Endothelial cell of umbilical vein (primary cell): Measurements from ENCODE around the gene SENP2. TPM values are rescaled to one million over a fixed set of nuclear protein-coding genes. Genes with fewer than 3 reads are reported as not detected.

ENCODE experiments used
- BruUV-seq: library from RNA; stranded (reverse); fragments of 400-500 nt; replicated peaks from 2 replicates; lab custom pipeline; 2021; lab: Mats Ljungman, UMichigan
- CTCF ChIA-PET: fragments of 300-600, 350-600 bp; sonication (Branson Sonifier 250); formaldehyde crosslinking; loops from one replicate; lab custom pipeline; 2021; ENCODE audit warnings: antibody characterized with exemption, inconsistent platforms; lab: Charles Lee
- POLR2A ChIA-PET: fragments of 300-600, 350-600 bp; sonication (Branson Sonifier 250); formaldehyde crosslinking; loops from one replicate; lab custom pipeline; 2021; ENCODE audit warnings: antibody characterized with exemption, inconsistent platforms; lab: Charles Lee
- DNase-seq: peaks from one replicate; pipeline ENCODE4 v3.0.0-alpha.2; 2011; ENCODE audit warnings: low read depth, low spot score
- FAIRE-seq: peaks from 2 replicates; lab custom pipeline; 2011; peaks lifted over from hg19 to GRCh38; lab: Jason Lieb, UNC
- H2AFZ ChIP-seq: 2 replicates; pipeline ENCODE4 v1.6.0; 2012; ENCODE audit warnings: low read depth, low read length, control low read depth, inconsistent platforms
- H3K27ac ChIP-seq: 2 replicates; pipeline ENCODE4 v1.5.1; 2011; ENCODE audit warnings: low read depth, mild to moderate bottlenecking, control low read depth, low read length, moderate library complexity; ENCODE audit not compliant: insufficient read depth
- H3K27me3 ChIP-seq, 2 experiments: 2 replicates each; pipeline versions ENCODE4 v1.6.0 to v1.6.1; 2011; ENCODE audit warnings: low read length in 2 of 2, mixed read lengths in 1 of 2; ENCODE audit not compliant: control insufficient read depth in 2 of 2, insufficient read depth in 2 of 2
- H3K36me3 ChIP-seq, 2 experiments: 2 replicates in 1 of 2; 3 replicates in 1 of 2; pipeline ENCODE4 v1.5.1; 2011; ENCODE audit warnings: low read length in 2 of 2, mild to moderate bottlenecking in 1 of 2, moderate library complexity in 1 of 2; ENCODE audit not compliant: control insufficient read depth in 2 of 2, insufficient read depth in 2 of 2; ENCODE audit errors: extremely low read depth in 1 of 2
- H3K4me1 ChIP-seq: 3 replicates; pipeline ENCODE4 v1.5.1; 2011; ENCODE audit warnings: mild to moderate bottlenecking, low read length; ENCODE audit not compliant: control insufficient read depth, insufficient read depth; ENCODE audit errors: extremely low read depth
- H3K4me2 ChIP-seq: 2 replicates; pipeline ENCODE4 v1.6.1; 2011; ENCODE audit warnings: low read length, control low read depth, mixed read lengths; ENCODE audit not compliant: insufficient read depth
- H3K4me3 ChIP-seq, 3 experiments: fragments of 200-600 bp in 1 of 3; sonication (generic), shearing (Covaris generic) in 1 of 3; replicated peaks in 1 of 3; 2 replicates each; pipeline ENCODE4 v1.5.1; 2011 to 2016; ENCODE audit warnings: control low read depth in 3 of 3, low read length in 3 of 3, mild to moderate bottlenecking in 2 of 3, inconsistent platforms in 1 of 3, low read depth in 1 of 3, moderate library complexity in 1 of 3; ENCODE audit not compliant: insufficient read depth in 1 of 3
- H3K79me2 ChIP-seq: 2 replicates; pipeline ENCODE4 v1.6.0; 2012; ENCODE audit warnings: low read length, inconsistent platforms; ENCODE audit not compliant: control insufficient read depth, insufficient read depth
- H3K9ac ChIP-seq: replicated peaks from 2 replicates; pipeline ENCODE3; 2011; ENCODE audit warnings: low read length, control low read depth; ENCODE audit not compliant: insufficient read depth; ENCODE audit errors: extremely low read depth
- H3K9me1 ChIP-seq: replicated peaks from 3 replicates; pipeline ENCODE4 v1.6.0; 2011; ENCODE audit warnings: mild to moderate bottlenecking, low read length; ENCODE audit not compliant: control insufficient read depth, insufficient read depth; ENCODE audit errors: extremely low read depth
- H3K9me3 ChIP-seq: replicated peaks from 2 replicates; pipeline ENCODE4 v1.5.1; 2012; ENCODE audit warnings: low read length, inconsistent platforms; ENCODE audit not compliant: control insufficient read depth, insufficient read depth
- H4K20me1 ChIP-seq: replicated peaks from 2 replicates; pipeline ENCODE3; 2011; ENCODE audit warnings: mild to moderate bottlenecking, low read length; ENCODE audit not compliant: control insufficient read depth, insufficient read depth; ENCODE audit errors: extremely low read depth
- CTCF ChIP-seq, 2 donors: IDR thresholded peaks; 1 replicate in 1 of 2; 2 replicates in 1 of 2; pipeline ENCODE4 v1.5.1; 2011; ENCODE audit warnings: low read length in 2 of 2, mild to moderate bottlenecking in 2 of 2, moderate library complexity in 2 of 2, control low read depth in 1 of 2, inconsistent platforms in 1 of 2, low read depth in 1 of 2; ENCODE audit not compliant: insufficient read depth in 1 of 2; ENCODE audit errors: extremely low read depth in 1 of 2
- EZH2 ChIP-seq: IDR thresholded peaks from 2 replicates; pipeline ENCODE4 v1.6.1; 2012; ENCODE audit warnings: borderline replicate concordance, low read depth, mild to moderate bottlenecking, moderate library complexity, low read length, inconsistent platforms; ENCODE audit not compliant: severe bottlenecking
- FOS ChIP-seq: IDR thresholded peaks from 2 replicates; pipeline ENCODE4 v1.6.1; 2011; ENCODE audit warnings: mild to moderate bottlenecking, low read length, moderate library complexity, borderline replicate concordance; ENCODE audit not compliant: insufficient read depth
- GATA2 ChIP-seq: IDR thresholded peaks from 2 replicates; pipeline ENCODE4 v1.7.0; 2011; ENCODE audit warnings: low read depth, mild to moderate bottlenecking, moderate library complexity, mixed read lengths, low read length; ENCODE audit not compliant: insufficient read length, insufficient read depth
- JUN ChIP-seq: IDR thresholded peaks from 2 replicates; pipeline ENCODE4 v1.6.1; 2011; ENCODE audit warnings: borderline replicate concordance, low read depth; ENCODE audit not compliant: insufficient read length, insufficient read depth
- MAX ChIP-seq: IDR thresholded peaks from 2 replicates; pipeline ENCODE4 v1.6.1; 2011; ENCODE audit not compliant: insufficient read depth, insufficient read length
- MYC ChIP-seq: IDR thresholded peaks from one replicate; pipeline ENCODE4 v1.6.1; 2011; ENCODE audit warnings: mild to moderate bottlenecking, low read depth, low read length
- POLR2A ChIP-seq: IDR thresholded peaks from 2 replicates; pipeline ENCODE4 v1.6.1; 2012; ENCODE audit warnings: low read depth, mild to moderate bottlenecking, control low read depth, low read length
- POLR2AphosphoS5 ChIP-seq: IDR thresholded peaks from 2 replicates; pipeline ENCODE4 v1.6.1; 2012; ENCODE audit warnings: low read depth, mild to moderate bottlenecking, control low read depth, low read length, moderate library complexity; ENCODE audit not compliant: insufficient read depth
- dilution Hi-C: fragments of 300-500 bp; cut with MboI; formaldehyde crosslinking; loops from one replicate; pipeline ENCODE4 v1.15.0; 2019; ENCODE audit warnings: low sequenced_read_pairs; ENCODE audit not compliant: extremely low pct_ligation_motif_present
- intact Hi-C: fragments of 100-400 bp; cut with micrococcal nuclease; formaldehyde crosslinking; loops from one replicate; pipeline ENCODE4 v1.10.0; 2022
- polyA plus RNA-seq, 4 experiments: library from polyadenylated mRNA; depleted of rRNA in 3 of 4; stranded (reverse) in 3 of 4; unstranded in 1 of 4; fragments of >200 nt; gene quantifications; 2 replicates each; pipeline versions ENCODE4 v1.2.1 to v1.2.3, GENCODE V29; 2011 to 2012; ENCODE audit warnings: missing spikeins in 1 of 4
- total RNA-seq: library from RNA; stranded (reverse); gene quantifications from 2 replicates; pipeline ENCODE4 v1.2.3, GENCODE V29; 2021

Gene SENP2
- total and polyA plus RNA-seq, 2 donors (not counting 3 experiments of a cell fraction or from before 2014, with no cell fraction given) = 3.8 to 40.4 TPM

GRCh38 chr3:185647880-185648210, 61.8 kb downstream of the SENP2 start:
- H3K9ac ChIP-seq = no peak overlapping the region
- H3K36me3 ChIP-seq = peaks cover 22 to 38% of the 10 kb centered on the region in 2 experiments
- no peaks in the 10 kb centered on the region for H3K27me3 ChIP-seq
- intact Hi-C loops = no loop called here
- H2AFZ ChIP-seq = no peak overlapping the region
- no peaks in the 10 kb centered on the region for H3K9me1 ChIP-seq
- FAIRE-seq (no peak), DNase-seq (no peak)
- no peaks in the 10 kb centered on the region for H3K79me2 ChIP-seq
- CTCF ChIA-PET = interaction anchor here (1.1 to 2.0 kb wide), 2 partner anchors 9 to 12 kb away, joined by 3 to 12 read pairs; no protein-coding TSS in a partner anchor
- no peak for TF ChIP-seq GATA2
- no peak for TF ChIP-seq MAX
- no peak for TF ChIP-seq CTCF (IDR thresholded peaks at IDR 0.05; ENCODE audit: extremely low read depth in 1 of 2, insufficient read depth in 1 of 2, low read depth in 1 of 2, low read length in 2 of 2)
- no peak for TF ChIP-seq JUN
- H4K20me1 ChIP-seq = no peaks in the 10 kb centered on the region
- no peak overlapping the region for H3K27ac ChIP-seq
- no peaks in the 10 kb centered on the region for H3K9me3 ChIP-seq
- H3K4me2 ChIP-seq = no peak overlapping the region
- H3K4me1 ChIP-seq = no peaks in the 10 kb centered on the region
- POLR2A ChIA-PET = no interaction called here
- no peak overlapping the region for H3K4me3 ChIP-seq
- BruUV-seq = no TSS peak
- dilution Hi-C loops = no loop called here

- H3K4me2 ChIP-seq = no peak overlapping the region
- H3K36me3 ChIP-seq = peaks cover 19 to 36% of the 10 kb centered on the region in 2 experiments
- dilution Hi-C loops (no loop called here), intact Hi-C loops (no loop called here)
- no peaks in the 10 kb centered on the region for H4K20me1 ChIP-seq
- no peak overlapping the region for H2AFZ ChIP-seq
- POLR2A ChIA-PET = interaction anchor here (0.6 kb wide), 1 partner anchor 32 kb away, joined by 4 read pairs; no protein-coding TSS in a partner anchor
- DNase-seq (no peak), FAIRE-seq (no peak)
- H3K9me3 ChIP-seq = no peaks in the 10 kb centered on the region
- BruUV-seq = no TSS peak
- H3K27me3 ChIP-seq = no peaks in the 10 kb centered on the region
- H3K4me1 ChIP-seq = no peaks in the 10 kb centered on the region
- H3K79me2 ChIP-seq = no peaks in the 10 kb centered on the region
- H3K9ac ChIP-seq = no peak overlapping the region
- no peak overlapping the region for H3K27ac ChIP-seq
- CTCF ChIA-PET = interaction anchor here (1.1 to 2.0 kb wide), 2 partner anchors 8 to 12 kb away, joined by 3 to 12 read pairs; no protein-coding TSS in a partner anchor
- TF ChIP-seq EZH2 (no peak), CTCF (IDR thresholded peaks at IDR 0.05; ENCODE audit: extremely low read depth in 1 of 2, insufficient read depth in 1 of 2, low read depth in 1 of 2, low read length in 2 of 2) (no peak), MYC (no peak), FOS (no peak), POLR2A (no peak), GATA2 (no peak), POLR2AphosphoS5 (no peak), JUN (no peak), MAX (no peak)
- no peaks in the 10 kb centered on the region for H3K9me1 ChIP-seq
- H3K4me3 ChIP-seq = no peak overlapping the region
Observed at GRCh38 chr3:185648396-185648795, 62.3 kb downstream of the SENP2 start.
